Activated CD4-positive, CD25-positive, alpha-beta regulatory T cell treated with anti-CD3 and anti-CD28 coated beads, Interleukin-2, amount 50 U/mL, for 16 hours (primary cell): ENCODE measurements around the gene NPHS1.
"Not testable (repeated sequence)": the region's sequence is repeated elsewhere in the genome, so short reads cannot be mapped to it uniquely, and the experiment has no call there.

Experiments
- DNase-seq: peaks from one replicate; pipeline ENCODE4 v3.0.0-alpha.2; 2020; ENCODE audit warnings: low read depth, low spot score

Gene NPHS1

DNA sequence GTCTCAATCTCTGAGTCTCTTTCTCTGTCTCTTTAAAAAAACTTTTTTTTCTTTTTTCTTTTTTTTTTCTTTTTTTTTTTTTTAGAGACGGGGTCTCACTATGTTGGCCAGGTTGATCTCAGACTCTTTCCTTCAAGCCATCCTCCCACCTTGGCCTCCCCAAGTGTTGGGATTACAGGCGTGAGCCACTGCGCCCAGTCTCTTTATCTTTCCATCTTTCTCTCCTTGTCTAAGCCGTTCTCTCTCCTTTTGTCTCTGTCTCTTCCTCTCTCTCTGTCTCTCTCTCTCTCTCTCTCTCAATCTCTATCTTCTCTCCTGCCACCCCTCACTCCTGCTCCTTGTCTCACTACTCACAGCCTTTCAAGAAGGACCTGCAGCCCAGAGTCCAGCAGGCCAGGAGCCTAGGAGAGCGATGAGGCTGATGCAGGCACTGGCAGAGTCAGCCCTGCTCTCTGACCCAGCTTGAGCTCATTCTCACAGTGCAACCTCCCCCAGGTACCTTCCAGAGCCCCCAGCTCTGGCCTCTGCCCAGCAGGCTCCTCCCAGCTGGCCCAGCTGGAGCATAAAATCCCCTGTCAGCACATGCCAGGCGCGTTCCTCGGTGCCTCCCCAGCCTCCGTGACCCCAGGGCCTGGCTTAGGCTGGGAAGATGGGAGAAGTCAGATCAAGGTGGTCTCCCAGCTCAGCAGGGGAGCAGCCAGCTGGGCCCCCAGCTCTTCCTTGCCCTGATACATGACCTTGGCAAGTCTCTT lies at the start of gene NPHS1:
Gene NPHS1 (minus strand): TSS at position 476 of the 752 bp plus-strand sequence. CDS start 667 bp downstream, outside the sequence.
- DNase-seq = no peak

DNA sequence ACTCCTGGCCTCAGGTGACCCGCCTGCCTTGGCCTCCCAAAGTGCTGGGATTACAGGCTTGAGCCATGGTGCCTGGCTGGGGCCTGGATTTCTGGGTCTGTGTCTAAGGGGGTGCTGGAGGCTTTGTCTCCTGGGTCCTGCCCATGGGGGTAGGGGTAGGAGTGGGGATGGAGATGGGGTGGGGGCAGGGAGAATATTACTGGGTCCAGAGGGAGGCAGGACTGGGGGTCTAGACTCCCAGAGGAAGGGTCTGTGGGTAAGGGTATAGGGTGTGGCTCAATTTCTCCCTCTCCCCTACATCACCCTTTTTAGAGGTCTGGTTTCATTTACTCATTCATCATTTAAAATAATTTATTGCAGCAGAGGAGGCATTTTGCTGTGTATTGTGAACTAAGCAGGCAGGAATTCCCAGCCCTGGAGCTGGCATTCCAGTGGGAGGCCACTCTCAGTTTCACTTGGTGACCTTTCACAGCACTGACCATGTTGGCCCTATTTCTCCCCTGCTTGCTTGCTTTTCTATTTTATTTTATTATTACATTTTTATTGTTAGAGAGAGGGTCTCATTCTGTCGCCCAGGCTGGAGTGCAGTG lies 48.8 kb upstream of the NPHS1 start:
- DNase-seq = no peak

DNA sequence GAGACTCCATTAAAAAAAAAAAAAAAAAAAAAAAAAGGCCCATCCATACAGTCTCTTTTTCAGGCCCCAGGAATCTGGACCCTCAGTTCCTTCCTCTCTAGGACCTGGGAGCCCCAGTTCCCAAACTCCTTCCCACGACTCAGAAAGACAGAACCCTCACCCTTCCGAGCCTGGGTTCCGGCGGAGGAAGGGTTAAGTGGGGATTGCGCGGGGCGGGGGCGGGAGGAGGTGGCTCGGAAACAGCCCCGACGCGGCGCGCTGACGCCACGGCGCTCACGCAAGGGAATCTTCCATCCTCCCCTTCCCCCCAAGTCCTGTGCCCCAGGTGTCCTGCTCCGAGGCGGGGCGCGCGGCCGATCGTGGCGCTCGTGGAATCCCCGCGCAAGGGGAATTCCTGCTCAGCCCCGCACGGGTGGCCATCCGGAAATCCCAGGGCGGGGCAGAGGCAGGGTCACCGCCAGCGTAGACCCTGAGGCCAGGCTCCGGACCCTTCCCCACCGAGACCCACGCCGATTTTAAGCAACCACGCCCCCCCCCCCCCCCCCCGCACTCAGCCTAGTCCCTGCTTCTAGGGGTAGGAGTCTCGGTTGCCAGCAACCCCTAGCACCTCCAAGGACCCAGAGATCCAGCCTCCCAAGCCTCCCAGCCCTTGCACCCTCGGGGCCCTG lies 47.4 kb upstream of the NPHS1 start:
- peak; percentile 75 for DNase-seq

DNA sequence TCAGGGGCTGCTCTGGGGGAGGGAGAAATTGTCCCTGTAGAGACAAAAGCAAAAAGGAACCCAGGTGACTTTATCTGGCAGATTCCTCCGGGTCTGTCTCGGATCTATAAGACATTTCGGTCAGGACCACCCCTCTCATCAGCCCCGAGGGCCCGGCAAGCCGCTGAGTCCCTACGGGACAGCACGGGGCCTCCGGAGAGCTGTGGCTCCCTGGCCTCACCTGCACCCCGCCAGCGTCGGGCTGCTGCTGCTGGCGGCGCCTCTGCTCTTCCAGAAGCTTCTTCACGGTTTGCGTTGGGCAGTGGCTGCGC lies 46.1 kb upstream of the NPHS1 start:
- no peak for DNase-seq

DNA sequence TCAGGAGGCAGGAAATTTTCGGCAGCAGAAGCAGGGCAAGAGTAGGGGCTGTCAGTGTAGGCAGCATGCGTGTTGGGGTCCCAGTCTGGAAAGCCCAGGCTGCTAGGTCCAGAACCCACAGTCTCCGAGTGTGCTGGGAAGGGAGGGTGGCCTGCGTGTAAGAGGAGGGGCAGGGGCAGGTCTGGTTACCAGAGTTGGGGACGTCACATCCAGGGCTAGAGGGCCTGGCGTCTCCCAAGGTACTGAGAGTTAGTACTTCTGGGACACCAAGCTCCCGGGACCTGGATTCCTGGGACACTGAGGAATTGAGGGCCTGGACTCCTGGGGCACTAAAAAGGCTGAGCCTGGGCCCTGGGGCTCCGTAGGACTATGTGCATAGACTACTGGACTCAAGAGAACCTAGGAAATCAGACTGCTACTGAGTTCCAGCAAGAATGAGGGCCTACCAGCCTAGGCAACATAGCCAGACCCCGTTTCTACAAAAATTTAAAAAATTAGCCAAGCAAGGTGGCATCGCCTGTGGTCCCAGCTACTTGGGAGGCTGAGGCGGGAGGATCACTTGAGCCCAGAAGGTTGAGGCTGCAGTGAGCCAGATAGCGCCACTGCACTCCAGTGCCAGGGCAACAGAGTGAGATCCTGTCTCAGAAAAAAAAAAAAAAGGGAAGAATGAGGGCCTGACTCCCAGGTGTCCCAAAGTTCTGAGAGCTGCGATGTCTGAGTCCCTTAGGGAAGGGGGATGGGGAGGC lies 45.6 kb upstream of the NPHS1 start:
- no peak for DNase-seq

DNA sequence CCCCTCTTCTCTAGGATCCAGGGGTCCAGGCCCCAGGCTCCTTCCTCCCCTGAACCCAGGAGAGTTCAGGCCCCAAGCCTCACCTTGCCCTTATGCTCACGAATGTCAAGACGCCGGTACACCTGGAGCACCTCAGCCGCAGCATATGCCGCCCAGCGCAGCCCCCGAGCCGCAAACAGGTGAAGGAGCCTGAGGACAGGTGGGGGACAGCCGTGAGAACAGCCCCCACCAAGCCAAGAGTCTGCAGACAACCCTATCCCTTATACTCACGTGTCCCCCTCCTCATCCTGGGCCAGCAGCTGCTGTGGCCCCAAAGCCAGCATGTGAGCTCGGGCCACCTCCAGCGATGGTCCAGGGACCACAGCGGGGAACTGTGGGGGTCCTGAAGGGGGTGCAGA lies 44.3 kb upstream of the NPHS1 start:
- DNase-seq = no peak

DNA sequence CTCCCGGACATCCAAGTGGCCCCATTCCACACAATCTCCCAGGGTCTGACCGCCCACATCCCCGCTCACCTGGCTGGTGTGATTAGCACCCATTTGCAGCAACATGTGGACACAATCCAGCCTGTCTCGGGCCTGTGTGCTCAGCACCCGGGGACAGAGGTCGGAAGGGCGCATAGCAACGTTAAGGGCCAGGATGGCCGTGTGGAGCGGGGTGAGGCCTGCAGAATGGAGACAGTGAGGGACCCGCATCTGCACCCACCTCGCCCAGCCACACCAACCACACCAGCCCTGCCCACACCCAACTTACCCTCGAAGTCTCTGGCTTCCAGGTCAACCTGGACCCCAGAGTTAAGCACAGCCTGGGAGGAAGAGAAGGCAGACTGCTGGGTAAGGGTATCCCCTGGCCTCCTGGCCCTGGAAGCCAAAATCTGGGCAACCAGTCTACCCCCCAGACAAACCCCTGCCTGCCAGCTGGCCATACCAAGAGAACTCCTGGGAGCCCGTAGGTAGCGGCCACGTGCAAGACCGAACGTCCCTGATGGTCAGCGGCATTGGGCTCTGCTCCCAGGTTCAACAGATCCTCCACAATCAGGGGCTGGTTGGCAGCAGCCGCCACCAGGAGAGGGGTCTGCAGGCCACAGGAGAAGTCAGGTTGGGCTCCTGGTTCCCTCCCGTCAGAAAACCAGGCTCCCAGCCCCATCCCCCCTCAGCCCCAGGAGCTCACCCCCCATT lies 43.8 kb upstream of the NPHS1 start:
- DNase-seq = no peak

- DNase-seq = no peak
These were observed 42.0 kb upstream of the NPHS1 start for GRCh38 chr19:35894342-35894741.

GRCh38 chr19:35891819-35892218 lies 39.5 kb upstream of the NPHS1 start:
- DNase-seq = not testable (repeated sequence)

DNA sequence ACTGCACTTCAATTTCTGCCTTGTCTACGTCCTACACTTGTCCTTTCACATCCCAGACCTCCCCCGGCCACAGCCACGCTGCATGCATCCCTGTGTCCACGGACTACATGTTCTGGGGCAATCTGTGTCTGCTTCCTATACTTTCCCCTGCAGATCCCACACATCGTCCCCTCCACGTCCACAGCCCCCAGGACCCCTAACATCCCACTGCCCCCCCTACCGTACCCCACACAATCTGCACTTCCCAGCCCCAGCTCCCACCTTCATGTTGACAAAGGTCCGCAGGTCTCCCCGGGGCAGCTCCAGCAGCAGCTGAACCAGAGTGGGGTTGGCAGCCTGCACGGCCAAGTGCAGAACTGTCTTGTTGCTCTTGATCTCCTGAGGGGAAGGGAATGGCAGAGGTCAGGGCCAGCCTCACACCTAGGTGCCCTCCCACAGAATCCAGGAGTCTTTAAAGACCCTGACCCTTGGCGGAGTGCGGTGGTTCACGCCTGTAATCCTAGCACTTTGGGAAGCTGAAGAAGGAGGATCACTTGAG lies 37.9 kb upstream of the NPHS1 start:
- DNase-seq = no peak

DNA sequence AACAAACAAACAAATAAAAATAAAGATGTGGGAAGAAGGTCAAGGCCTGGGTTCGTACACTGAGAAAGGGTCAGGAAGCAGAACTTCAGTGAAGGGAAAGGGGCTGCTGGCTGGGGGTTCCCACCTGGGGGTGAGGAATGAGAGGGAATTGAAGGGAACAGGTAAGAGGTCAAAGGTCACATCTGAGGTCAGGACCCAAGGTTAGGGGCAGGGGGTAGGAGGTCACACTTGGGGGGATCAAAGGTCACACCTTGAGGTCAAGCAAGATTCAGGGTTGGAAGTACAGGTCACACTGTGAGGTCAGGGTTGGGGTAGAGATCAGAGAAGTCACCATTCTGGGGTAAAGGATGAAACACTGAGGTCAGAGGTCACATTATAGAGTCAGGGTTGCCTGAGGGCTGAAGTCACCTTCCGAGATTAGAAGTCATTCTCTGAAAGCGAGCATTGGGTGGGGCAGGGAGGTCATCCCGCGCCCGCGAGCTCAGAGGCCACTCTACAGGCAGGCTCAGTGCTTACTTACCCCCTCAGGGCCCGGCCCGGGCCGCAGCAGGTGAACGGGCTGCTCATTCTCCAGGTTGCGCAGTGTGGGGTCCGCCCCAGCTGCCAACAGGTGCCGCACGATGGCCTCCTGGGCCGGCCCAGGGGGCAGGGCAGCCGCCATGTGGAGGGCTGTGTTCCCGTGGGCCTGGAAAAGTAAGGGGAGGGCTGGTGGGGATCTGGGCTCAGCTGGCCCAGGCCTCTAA lies 37.2 kb upstream of the NPHS1 start:
- DNase-seq = no peak

DNA sequence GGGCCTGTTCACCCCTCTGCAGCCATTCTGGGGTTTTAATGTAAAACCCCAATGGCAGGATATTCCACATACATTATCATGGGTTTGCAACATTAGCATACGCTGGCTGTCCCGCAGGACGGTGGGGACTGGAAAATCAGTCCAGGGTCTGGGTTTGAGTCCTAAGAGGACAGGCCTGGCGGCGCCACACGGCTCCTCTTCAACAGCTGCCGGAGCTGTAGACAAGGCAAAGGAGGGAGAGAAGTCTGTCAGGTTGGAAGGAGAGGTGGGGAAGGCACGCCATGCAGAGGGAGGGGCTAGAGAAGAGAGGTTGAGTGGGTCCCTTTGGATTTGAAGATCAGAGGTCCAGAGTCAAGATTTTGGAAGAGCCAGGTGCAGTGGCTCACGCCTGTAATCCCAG lies 36.1 kb upstream of the NPHS1 start:
- no peak for DNase-seq

GRCh38 chr19:35887197-35887596 lies 34.9 kb upstream of the NPHS1 start:
- DNase-seq = no peak

DNA sequence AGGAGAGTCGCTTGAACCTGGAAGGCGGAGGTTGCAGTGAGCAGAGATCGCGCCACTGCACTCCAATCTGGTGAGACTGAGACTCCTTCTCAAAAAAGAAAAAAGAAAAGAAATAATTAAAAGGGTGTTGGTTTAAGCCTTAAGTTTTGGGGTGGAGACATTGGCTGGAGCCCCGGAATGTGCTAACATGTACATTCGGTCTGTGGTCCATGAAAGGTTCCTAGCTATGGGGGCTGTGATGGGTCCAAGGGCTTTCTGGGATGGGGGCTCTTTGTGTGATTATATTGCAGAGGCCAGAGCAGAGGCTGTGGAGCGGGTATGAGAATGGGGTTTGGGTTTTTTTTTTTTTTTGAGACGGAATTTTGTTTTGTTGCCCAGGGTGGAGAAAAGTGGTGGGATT lies 33.6 kb upstream of the NPHS1 start:
- DNase-seq = no peak

GRCh38 chr19:35885225-35885738 lies 33.0 kb upstream of the NPHS1 start:
- no peak for DNase-seq

GRCh38 chr19:35883882-35884281 lies 31.6 kb upstream of the NPHS1 start:
- DNase-seq = no peak

DNA sequence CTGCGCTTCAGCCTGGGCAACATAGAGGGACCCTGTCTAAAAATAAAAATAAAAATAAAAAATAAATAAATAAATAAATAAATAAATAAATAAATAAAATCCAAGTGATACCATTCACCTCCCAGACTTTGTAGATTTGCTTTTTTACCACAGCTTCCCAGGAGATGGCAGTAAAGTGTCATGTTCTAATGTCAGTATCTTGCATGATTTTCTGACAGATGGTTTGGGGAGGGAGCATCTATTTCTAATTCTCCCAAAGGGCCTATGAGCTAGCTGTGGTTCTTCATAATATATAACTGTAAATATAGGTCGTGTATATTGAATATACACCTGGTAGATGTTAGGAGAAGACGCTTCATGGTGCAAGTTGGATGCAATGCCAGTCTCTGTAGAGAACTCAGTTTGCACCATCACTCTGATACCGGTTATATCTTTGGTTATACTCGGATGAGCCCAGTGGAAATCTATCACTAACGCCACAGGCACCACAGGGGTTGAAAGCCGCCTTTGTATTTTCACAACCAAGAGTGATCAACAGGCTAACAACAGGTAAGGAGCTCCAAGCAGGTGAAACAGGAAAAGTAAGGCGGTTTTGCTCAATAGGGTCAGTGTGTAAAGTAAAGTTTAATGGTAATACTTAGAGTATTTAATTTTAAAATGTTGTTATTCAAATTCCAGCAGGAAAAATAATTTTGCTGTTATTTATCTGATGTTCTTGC lies 30.0 kb upstream of the NPHS1 start:
- DNase-seq = no peak

DNA sequence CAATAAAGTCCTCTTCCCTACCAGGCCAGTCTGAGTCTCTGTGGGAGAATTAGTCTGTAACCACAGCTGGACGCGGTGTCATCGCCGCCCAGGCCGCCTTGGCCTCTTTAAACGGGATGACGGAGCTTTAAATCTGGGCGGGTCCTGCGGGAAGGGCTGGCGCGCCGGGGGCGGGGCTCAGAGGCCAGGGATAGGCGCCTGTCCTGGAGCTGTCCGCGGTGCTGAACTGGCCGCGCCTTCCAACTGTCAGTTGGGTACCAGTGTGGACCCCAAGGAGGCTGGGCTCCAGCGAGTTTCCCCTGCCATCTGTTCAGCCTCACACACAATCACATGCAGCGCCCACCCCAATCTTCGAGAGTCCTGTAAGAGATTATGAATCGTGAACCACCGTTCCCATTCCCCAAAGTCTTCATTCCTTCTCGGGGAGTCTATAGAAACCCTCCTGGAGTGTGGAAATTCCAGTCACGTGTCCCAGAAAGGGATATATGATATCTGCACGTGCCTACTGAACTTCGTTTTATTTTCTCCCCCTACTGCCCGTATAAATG lies 27.5 kb upstream of the NPHS1 start:
- DNase-seq = peak; percentile 35

DNA sequence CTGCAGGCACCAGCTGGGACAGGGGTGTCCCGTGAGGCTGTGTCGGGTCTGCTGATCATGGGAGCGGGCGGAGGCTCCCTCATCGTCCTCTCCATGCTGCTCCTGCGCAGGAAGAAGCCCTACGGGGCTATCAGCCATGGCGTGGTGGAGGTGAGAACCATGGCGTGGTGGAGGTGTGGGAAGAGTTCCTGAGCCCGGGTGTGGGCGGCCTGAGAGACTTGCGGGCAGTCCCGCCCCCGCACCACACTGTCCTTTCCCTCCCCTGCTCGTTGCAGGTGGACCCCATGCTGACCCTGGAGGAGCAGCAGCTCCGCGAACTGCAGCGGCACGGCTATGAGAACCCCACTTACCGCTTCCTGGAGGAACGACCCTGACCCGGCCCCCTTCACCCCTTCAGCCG lies 26.8 kb upstream of the NPHS1 start:
- DNase-seq = no peak
